A673 (cell line): Measurements from ENCODE around the gene SMYD3. TPM values are rescaled to one million over a fixed set of nuclear protein-coding genes. Genes with fewer than 3 reads are reported as not detected.

Experiments
- BruUV-seq: library from RNA; stranded (reverse); fragments of 400-500 nt; replicated peaks from 2 replicates; lab custom pipeline; 2021; lab: Mats Ljungman, UMichigan
- CTCF ChIA-PET: fragments of 300-600 bp; sonication (Branson Sonifier 250); formaldehyde crosslinking; loops from one replicate; lab custom pipeline; 2022; ENCODE audit warnings: antibody characterized with exemption; lab: Charles Lee
- POLR2A ChIA-PET: fragments of 300-600 bp; sonication (Branson Sonifier 250); formaldehyde crosslinking; loops from one replicate; lab custom pipeline; 2022; ENCODE audit warnings: antibody characterized with exemption; ENCODE audit not compliant: low non-redundant PET; lab: Charles Lee
- DNase-seq: peaks from one replicate; pipeline ENCODE4 v3.0.0-alpha.2; 2015; ENCODE audit warnings: low spot score
- H3K27ac ChIP-seq: fragments of 200-600 bp; sonication (generic); 2 replicates; pipeline ENCODE4 v1.5.1; 2016; ENCODE audit warnings: mixed run types, low read depth, mild to moderate bottlenecking, mixed read lengths, antibody characterized with exemption, low read length; ENCODE audit not compliant: poor library complexity, severe bottlenecking
- H3K27me3 ChIP-seq: fragments of 200-600 bp; sonication (generic); replicated peaks from 2 replicates; pipeline ENCODE4 v1.6.1; 2017; ENCODE audit warnings: mixed run types, low read depth, mild to moderate bottlenecking, mixed read lengths, antibody characterized with exemption, low read length; ENCODE audit not compliant: insufficient read depth, poor library complexity
- H3K36me3 ChIP-seq: fragments of 200-600 bp; sonication (generic); 2 replicates; pipeline ENCODE4 v1.6.1; 2016; ENCODE audit warnings: mixed run types, mild to moderate bottlenecking, mixed read lengths, antibody characterized with exemption, low read length; ENCODE audit not compliant: insufficient read depth, poor library complexity, severe bottlenecking
- H3K4me1 ChIP-seq: fragments of 200-600 bp; sonication (generic); 2 replicates; pipeline ENCODE4 v1.6.1; 2017; ENCODE audit warnings: mixed run types, mild to moderate bottlenecking, mixed read lengths, antibody characterized with exemption, low read length; ENCODE audit not compliant: insufficient read depth, poor library complexity, severe bottlenecking
- H3K4me3 ChIP-seq: fragments of 200-600 bp; sonication (generic); 2 replicates; pipeline ENCODE4 v1.5.1; 2016; ENCODE audit warnings: low read depth, mixed run types, mild to moderate bottlenecking, mixed read lengths, low read length; ENCODE audit not compliant: poor library complexity, severe bottlenecking
- H3K9me3 ChIP-seq: fragments of 200-600 bp; sonication (generic); 2 replicates; pipeline ENCODE4 v1.6.1; 2016; ENCODE audit warnings: mixed run types, low read depth, mild to moderate bottlenecking, mixed read lengths, antibody characterized with exemption, low read length; ENCODE audit not compliant: poor library complexity, severe bottlenecking
- CTCF ChIP-seq: fragments of 300-800, 200-600 bp; sonication (generic); conservative IDR thresholded peaks from 2 replicates; pipeline ENCODE4 v1.5.1; 2017; ENCODE audit warnings: low read depth, mild to moderate bottlenecking, antibody characterized with exemption, low read length, moderate library complexity, mixed read lengths
- EZH2 ChIP-seq: fragments of 200-600 bp; sonication (generic); IDR thresholded peaks from 2 replicates; pipeline ENCODE4 v1.6.1; 2017; ENCODE audit warnings: borderline replicate concordance, low read depth, mild to moderate bottlenecking, mixed read lengths, antibody characterized with exemption, low read length; ENCODE audit not compliant: poor library complexity, severe bottlenecking
- intact Hi-C: fragments of 100-400 bp; cut with micrococcal nuclease; formaldehyde crosslinking; loops from one replicate; pipeline ENCODE4 v1.10.0; 2022; ENCODE audit not compliant: unreplicated experiment
- total RNA-seq: library from RNA; stranded (reverse); gene quantifications from 2 replicates; pipeline ENCODE4 v1.2.3, GENCODE V29; 2021

The SMYD3 gene
- total RNA-seq, 1 experiment from 2014 or later = 29.0 TPM

DNA sequence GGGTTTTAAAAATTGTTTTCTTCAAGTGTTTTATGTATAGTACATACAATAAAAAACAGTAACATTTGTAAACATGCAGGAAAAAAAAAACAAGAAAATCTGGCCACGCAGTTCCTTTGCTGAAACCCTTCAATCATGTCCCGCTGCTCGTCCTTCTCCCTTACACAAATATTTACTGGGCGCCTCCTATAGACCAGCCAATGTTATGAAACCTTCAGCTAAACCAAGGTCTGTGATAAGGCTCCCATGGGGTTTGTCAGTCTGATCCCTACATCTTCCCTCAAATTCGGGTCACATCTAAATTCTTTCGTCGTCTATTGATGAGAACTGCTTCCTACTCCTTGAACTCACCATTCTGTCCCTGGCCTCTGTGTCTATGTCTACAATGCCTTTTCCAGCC is 583.9 kb downstream of the SMYD3 start:
- no peak for TF ChIP-seq EZH2
- TF ChIP-seq CTCF = no peak
- H3K4me1 ChIP-seq = no peaks in the 10 kb centered on the region
- H3K36me3 ChIP-seq = no peaks in the 10 kb centered on the region
- no peak overlapping the region for H3K4me3 ChIP-seq
- intact Hi-C loops = no loop called here
- H3K9me3 ChIP-seq = no peaks in the 10 kb centered on the region
- CTCF ChIA-PET = no interaction called here
- H3K27ac ChIP-seq = no peak overlapping the region
- POLR2A ChIA-PET = no interaction called here
- no peaks in the 10 kb centered on the region for H3K27me3 ChIP-seq
- no TSS peak for BruUV-seq
- no peak for DNase-seq

- ChIA-PET CTCF (no interaction called here), POLR2A (no interaction called here)
- DNase-seq = no peak
- H3K36me3 ChIP-seq = no peaks in the 10 kb centered on the region
- no peaks in the 10 kb centered on the region for H3K27me3 ChIP-seq
- H3K27ac ChIP-seq = no peak overlapping the region
- no peak overlapping the region for H3K4me3 ChIP-seq
- BruUV-seq = no TSS peak
- TF ChIP-seq CTCF (no peak), EZH2 (no peak)
- no peaks in the 10 kb centered on the region for H3K4me1 ChIP-seq
- H3K9me3 ChIP-seq = no peaks in the 10 kb centered on the region
- intact Hi-C loops = no loop called here
Observed at GRCh38 chr1:245921417-245921816, 585.7 kb downstream of the SMYD3 start.

- no peak overlapping the region for H3K27ac ChIP-seq
- DNase-seq = no peak
- no peaks in the 10 kb centered on the region for H3K4me1 ChIP-seq
- H3K36me3 ChIP-seq = peaks cover 3% of the 10 kb centered on the region
- CTCF ChIA-PET = no interaction called here
- no peaks in the 10 kb centered on the region for H3K27me3 ChIP-seq
- no peaks in the 10 kb centered on the region for H3K9me3 ChIP-seq
- H3K4me3 ChIP-seq = no peak overlapping the region
- intact Hi-C loops = no loop called here
- BruUV-seq = no TSS peak
- POLR2A ChIA-PET = no interaction called here
- no peak for TF ChIP-seq CTCF
- no peak for TF ChIP-seq EZH2
Observed at GRCh38 chr1:245917403-245917802, 589.7 kb downstream of the SMYD3 start.
